Anterior cingulate cortex (tissue), 58 donors: ENCODE measurements around the gene RUNX2.

Source experiments
- DNase-seq, 58 donors: peaks; one replicate each; lab custom pipeline; 2025; lab: John Stamatoyannopoulos, UW

The RUNX2 gene

GRCh38 chr6:45477790-45478189 is 149.7 kb downstream of the RUNX2 start:
- DNase-seq: peak in 18 of 58 donors; percentile 2 to 55 (median 16)

- DNase-seq: no peak
Measured at GRCh38 chr6:45478240-45478639, 150.1 kb downstream of the RUNX2 start.

- DNase-seq: no peak
Measured at GRCh38 chr6:45479834-45480751, 152.0 kb downstream of the RUNX2 start.

- DNase-seq: peak in 2 of 58 donors; percentile 9 to 51
Measured at GRCh38 chr6:45480752-45481415, 152.8 kb downstream of the RUNX2 start.

- no peak for DNase-seq
Measured at GRCh38 chr6:45483021-45483420, 154.9 kb downstream of the RUNX2 start.

- no peak for DNase-seq
Measured at GRCh38 chr6:45483501-45483900, 155.4 kb downstream of the RUNX2 start.

- DNase-seq: no peak
Measured at GRCh38 chr6:45486736-45487135, 158.6 kb downstream of the RUNX2 start.

- no peak for DNase-seq
Measured at GRCh38 chr6:45487645-45488044, 159.5 kb downstream of the RUNX2 start.

GRCh38 chr6:45488269-45488668 is 160.1 kb downstream of the RUNX2 start:
- DNase-seq: no peak

- DNase-seq: no peak
Measured at GRCh38 chr6:45488889-45489288, 160.8 kb downstream of the RUNX2 start.

- no peak for DNase-seq
Measured at GRCh38 chr6:45491048-45491735, 163.1 kb downstream of the RUNX2 start.

- no peak for DNase-seq
Measured at GRCh38 chr6:45491874-45492273, 163.7 kb downstream of the RUNX2 start.

- DNase-seq: no peak
Measured at GRCh38 chr6:45493761-45494160, 165.6 kb downstream of the RUNX2 start.

GRCh38 chr6:45494416-45495135 is 166.4 kb downstream of the RUNX2 start:
- no peak for DNase-seq

GRCh38 chr6:45495429-45496084 is 167.4 kb downstream of the RUNX2 start:
- DNase-seq: peak in 1 of 58 donors; percentile 2

GRCh38 chr6:45496085-45496433 is 167.9 kb downstream of the RUNX2 start:
- DNase-seq: no peak

- DNase-seq: no peak
Measured at GRCh38 chr6:45498591-45498990, 170.5 kb downstream of the RUNX2 start.

GRCh38 chr6:45500924-45501816 is 173.0 kb downstream of the RUNX2 start:
- DNase-seq: no peak

- DNase-seq: no peak
Measured at GRCh38 chr6:45502456-45502855, 174.3 kb downstream of the RUNX2 start.
